HG03095 (cell line): ENCODE measurements around the gene RBM27.
"Not testable (repeated sequence)": the region's sequence is repeated elsewhere in the genome, so short reads cannot be mapped to it uniquely, and the experiment has no call there.

Experiments
- ATAC-seq: cut with Tn5 transposase; IDR thresholded peaks from one replicate; pipeline ENCODE4 v1.9.1; 2021; ENCODE audit warnings: moderate library complexity; ENCODE audit not compliant: unreplicated experiment

The RBM27 gene

GRCh38 chr5:146203011-146203871 is at the start of gene RBM27:
Gene RBM27 (plus strand): TSS chr5:146203605. CDS start chr5:146203766, 161 bp downstream.
- peak; percentile 100 for ATAC-seq

GRCh38 chr5:146158255-146158654 is 45.1 kb upstream of the RBM27 start:
- ATAC-seq: no peak

- ATAC-seq: no peak
These were observed 39.0 kb upstream of the RBM27 start for GRCh38 chr5:146164382-146164781.

GRCh38 chr5:146165460-146165859 is 37.9 kb upstream of the RBM27 start:
- ATAC-seq: no peak

- ATAC-seq: no peak
These were observed 37.5 kb upstream of the RBM27 start for GRCh38 chr5:146165903-146166302.

GRCh38 chr5:146169076-146169475 is 34.3 kb upstream of the RBM27 start:
- ATAC-seq: no peak

GRCh38 chr5:146173049-146173448 is 30.4 kb upstream of the RBM27 start:
- peak; percentile 77 for ATAC-seq

GRCh38 chr5:146173597-146173996 is 29.8 kb upstream of the RBM27 start:
- peak; percentile 91 for ATAC-seq

- no peak for ATAC-seq
These were observed 26.6 kb upstream of the RBM27 start for GRCh38 chr5:146176805-146177204.

- ATAC-seq: no peak
These were observed 23.7 kb upstream of the RBM27 start for GRCh38 chr5:146179696-146180095.

GRCh38 chr5:146183403-146183802 is 20.0 kb upstream of the RBM27 start:
- ATAC-seq: not testable (repeated sequence)

- ATAC-seq: no peak
These were observed 18.2 kb upstream of the RBM27 start for GRCh38 chr5:146185161-146185560.

GRCh38 chr5:146188358-146188757 is 15.0 kb upstream of the RBM27 start:
- no peak for ATAC-seq

- no peak for ATAC-seq
These were observed 10.8 kb upstream of the RBM27 start for GRCh38 chr5:146192571-146193043.

- no peak for ATAC-seq
These were observed 10.1 kb upstream of the RBM27 start for GRCh38 chr5:146193285-146193684.

GRCh38 chr5:146194997-146195396 is 8.4 kb upstream of the RBM27 start:
- ATAC-seq: not testable (repeated sequence)

- no peak for ATAC-seq
These were observed 6.9 kb upstream of the RBM27 start for GRCh38 chr5:146196459-146197048.

GRCh38 chr5:146199176-146199815 is 4.1 kb upstream of the RBM27 start:
- ATAC-seq: no peak

GRCh38 chr5:146201795-146202194 is 1.6 kb upstream of the RBM27 start:
- ATAC-seq: not testable (repeated sequence)

GRCh38 chr5:146203872-146204192 is 427 bp downstream of the RBM27 start:
- ATAC-seq: peak; percentile 4

GRCh38 chr5:146205499-146206202 is 2.2 kb downstream of the RBM27 start:
- ATAC-seq: no peak
